ENCODE measurements around the gene MUC5B. TPM values are rescaled to one million over a fixed set of nuclear protein-coding genes. Genes with fewer than 3 reads are reported as not detected.

Gene MUC5B
- total and polyA plus RNA-seq, 11 donors: 0.01 TPM; not detected in 10

DNA sequence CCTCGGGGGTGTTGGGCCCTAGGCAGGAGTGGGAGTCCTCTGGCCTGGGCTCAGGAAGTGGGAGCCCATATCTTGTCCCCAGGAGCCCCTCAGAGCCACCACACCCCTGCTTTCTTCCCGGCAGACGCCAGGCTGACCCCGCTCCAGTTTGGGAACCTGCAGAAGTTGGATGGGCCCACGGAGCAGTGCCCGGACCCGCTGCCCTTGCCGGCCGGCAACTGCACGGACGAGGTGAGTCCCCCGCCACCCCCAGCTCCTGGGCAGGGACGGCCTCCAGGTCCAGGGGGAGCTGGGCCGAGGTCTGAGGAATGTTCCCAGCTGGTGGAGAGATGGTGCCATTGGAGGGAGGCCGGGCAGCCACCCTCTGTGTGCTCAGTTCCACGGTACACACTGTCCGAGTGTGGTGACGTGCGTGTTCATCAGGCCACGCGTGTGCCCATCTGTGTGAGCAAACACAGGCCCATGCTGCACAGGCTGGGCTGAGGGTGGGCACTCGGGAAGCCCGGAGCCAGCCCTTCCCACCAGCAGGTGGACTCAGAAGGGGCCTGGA is 4.8 kb downstream of the MUC5B start:
- WGBS, 4 donors: 73 to 90% (median 84%) methylated on average over 6 to 23 of the region's 23 CpGs
- Histone ChIP-seq H3K9me3 (no peaks in the 10 kb centered on the region), H3K4me3 (no peak overlapping the region), H3K27me3 (peaks cover 18 to 83% (median 28%) of the 10 kb centered on the region in 9 donors), H3K4me1 (no peaks in the 10 kb centered on the region), H3K27ac (no peak overlapping the region), H3K36me3 (no peaks in the 10 kb centered on the region)
- TF ChIP-seq, protein P1, sequence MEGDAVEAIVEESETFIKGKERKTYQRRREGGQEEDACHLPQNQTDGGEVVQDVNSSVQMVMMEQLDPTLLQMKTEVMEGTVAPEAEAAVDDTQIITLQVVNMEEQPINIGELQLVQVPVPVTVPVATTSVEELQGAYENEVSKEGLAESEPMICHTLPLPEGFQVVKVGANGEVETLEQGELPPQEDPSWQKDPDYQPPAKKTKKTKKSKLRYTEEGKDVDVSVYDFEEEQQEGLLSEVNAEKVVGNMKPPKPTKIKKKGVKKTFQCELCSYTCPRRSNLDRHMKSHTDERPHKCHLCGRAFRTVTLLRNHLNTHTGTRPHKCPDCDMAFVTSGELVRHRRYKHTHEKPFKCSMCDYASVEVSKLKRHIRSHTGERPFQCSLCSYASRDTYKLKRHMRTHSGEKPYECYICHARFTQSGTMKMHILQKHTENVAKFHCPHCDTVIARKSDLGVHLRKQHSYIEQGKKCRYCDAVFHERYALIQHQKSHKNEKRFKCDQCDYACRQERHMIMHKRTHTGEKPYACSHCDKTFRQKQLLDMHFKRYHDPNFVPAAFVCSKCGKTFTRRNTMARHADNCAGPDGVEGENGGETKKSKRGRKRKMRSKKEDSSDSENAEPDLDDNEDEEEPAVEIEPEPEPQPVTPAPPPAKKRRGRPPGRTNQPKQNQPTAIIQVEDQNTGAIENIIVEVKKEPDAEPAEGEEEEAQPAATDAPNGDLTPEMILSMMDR (IDR thresholded peaks at IDR 0.05): no peak
- TF ChIP-seq POLR2A (IDR thresholded peaks at IDR 0.05): no peak
- peak in 3 of 5 donors; percentile 6 to 47 (median 10) for DNase-seq
- intact Hi-C loops (cut with DNase I): no loop called here
- ATAC-seq: no peak

DNA sequence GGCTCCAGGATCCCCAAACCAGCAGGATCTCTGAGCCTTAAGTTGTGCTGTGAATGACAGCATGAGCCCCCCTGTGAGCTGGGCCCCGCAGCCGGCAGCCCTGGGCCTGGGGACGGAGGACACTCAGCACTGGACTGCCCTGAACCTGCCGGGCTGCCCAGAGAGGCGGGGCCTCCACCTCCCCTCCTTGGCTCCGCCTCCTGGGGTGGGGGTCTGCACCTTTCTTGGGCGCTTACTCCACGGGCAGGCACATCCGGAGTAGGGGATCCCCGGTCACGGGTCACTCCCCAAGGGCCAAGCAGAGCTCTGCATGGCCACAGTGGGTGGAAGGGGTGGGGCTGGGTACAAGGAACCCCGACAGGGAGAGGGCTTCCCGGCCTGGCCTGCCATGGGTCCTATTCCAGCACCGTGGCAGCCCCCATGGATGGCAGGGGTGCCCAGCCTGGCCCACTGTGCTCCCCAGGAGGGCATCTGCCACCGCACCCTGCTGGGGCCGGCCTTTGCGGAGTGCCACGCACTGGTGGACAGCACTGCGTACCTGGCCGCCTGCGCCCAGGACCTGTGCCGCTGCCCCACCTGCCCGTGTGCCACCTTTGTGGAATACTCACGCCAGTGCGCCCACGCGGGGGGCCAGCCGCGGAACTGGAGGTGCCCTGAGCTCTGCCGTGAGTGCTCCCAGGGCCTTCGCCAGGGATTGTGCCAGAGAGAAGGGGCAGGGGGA is 5.4 kb downstream of the MUC5B start:
- Histone ChIP-seq H3K9me3 (no peaks in the 10 kb centered on the region), H3K4me1 (no peaks in the 10 kb centered on the region), H3K4me3 (no peak overlapping the region), H3K27ac (no peak overlapping the region), H3K36me3 (no peaks in the 10 kb centered on the region), H3K27me3 (peaks cover 12 to 77% (median 23%) of the 10 kb centered on the region in 9 donors)
- ATAC-seq: no peak
- intact Hi-C loops (cut with DNase I): no loop called here
- WGBS, 4 donors: 61 to 82% (median 81%) methylated on average over 5 to 31 of the region's 31 CpGs
- peak in 3 of 5 donors; percentile 19 to 58 (median 20) for DNase-seq
- TF ChIP-seq, protein P1 (IDR thresholded peaks at IDR 0.05): no peak
- TF ChIP-seq POLR2A (IDR thresholded peaks at IDR 0.05): no peak

DNA sequence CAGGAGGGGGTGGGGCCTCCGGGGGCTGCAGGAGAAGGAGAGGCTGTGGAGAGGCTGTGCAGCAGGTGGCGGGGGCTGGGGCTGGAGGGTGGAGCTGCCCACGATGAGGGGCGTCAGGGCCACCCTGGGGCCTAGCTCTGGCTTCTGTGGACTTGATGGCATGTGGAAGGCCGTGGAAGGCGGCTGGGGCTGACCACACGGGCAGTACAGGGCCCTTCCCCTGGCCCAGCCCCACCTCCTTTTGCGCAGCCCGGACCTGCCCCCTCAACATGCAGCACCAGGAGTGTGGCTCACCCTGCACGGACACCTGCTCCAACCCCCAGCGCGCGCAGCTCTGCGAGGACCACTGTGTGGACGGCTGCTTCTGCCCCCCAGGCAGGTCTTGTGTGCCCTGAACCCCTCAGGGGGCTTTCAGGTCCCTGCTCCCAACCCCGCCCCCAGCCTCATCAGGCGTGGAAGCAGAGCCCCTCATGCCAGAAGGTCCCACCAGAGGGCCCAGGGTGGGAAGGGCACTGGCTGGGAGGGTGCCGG is 6.1 kb downstream of the MUC5B start:
- DNase-seq (peak in 3 of 5 donors; percentile 16 to 54 (median 21)), ATAC-seq (no peak)
- H3K36me3 ChIP-seq: no peaks in the 10 kb centered on the region
- H3K4me3 ChIP-seq: no peak overlapping the region
- H3K27me3 ChIP-seq: peaks cover 5 to 70% (median 18%) of the 10 kb centered on the region in 9 donors
- no peaks in the 10 kb centered on the region for H3K4me1 ChIP-seq
- no peak overlapping the region for H3K27ac ChIP-seq
- no peaks in the 10 kb centered on the region for H3K9me3 ChIP-seq
- TF ChIP-seq, protein P1 (IDR thresholded peaks at IDR 0.05): no peak
- TF ChIP-seq POLR2A (IDR thresholded peaks at IDR 0.05): no peak
- 53 to 75% (median 74%) methylated on average over 3 to 18 of the region's 18 CpGs for WGBS, 4 donors
- intact Hi-C loops (cut with DNase I): no loop called here

DNA sequence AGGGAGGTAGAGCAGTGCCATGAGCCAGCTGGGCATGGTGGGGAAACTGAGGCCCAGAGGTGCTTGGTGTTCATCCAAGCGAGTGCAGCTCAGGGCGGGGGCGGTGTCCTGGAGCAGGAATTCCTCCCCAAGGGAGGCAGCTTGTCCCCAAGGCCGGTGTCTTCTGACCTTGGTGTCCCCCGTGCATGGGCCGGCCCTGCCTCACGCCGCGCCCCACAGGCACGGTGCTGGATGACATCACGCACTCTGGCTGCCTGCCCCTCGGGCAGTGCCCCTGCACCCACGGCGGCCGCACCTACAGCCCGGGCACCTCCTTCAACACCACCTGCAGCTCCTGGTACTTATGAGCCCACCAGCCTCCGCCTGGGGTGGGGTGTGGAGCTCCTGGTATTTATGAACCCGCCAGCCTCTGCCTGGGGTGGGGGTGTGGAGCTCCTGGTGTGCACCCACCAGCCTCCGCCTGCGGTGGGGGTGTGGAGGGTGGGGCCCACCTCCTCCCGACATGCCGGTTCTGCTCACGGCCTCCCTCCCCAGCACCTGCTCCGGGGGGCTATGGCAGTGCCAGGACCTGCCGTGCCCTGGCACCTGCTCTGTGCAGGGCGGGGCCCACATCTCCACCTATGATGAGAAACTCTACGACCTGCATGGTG is 6.7 kb downstream of the MUC5B start:
- Histone ChIP-seq H3K9me3 (no peaks in the 10 kb centered on the region), H3K4me1 (no peaks in the 10 kb centered on the region), H3K36me3 (no peaks in the 10 kb centered on the region), H3K4me3 (no peak overlapping the region), H3K27me3 (peaks cover 5 to 66% (median 15%) of the 10 kb centered on the region in 9 donors), H3K27ac (no peak overlapping the region)
- ATAC-seq (no peak), DNase-seq (peak in 3 of 5 donors; percentile 16 to 52 (median 20))
- TF ChIP-seq POLR2A (IDR thresholded peaks at IDR 0.05): no peak
- TF ChIP-seq, protein P1 (IDR thresholded peaks at IDR 0.05): no peak
- WGBS, 4 donors: 79 to 84% (median 83%) methylated on average over 15 to 27 of the region's 27 CpGs
- intact Hi-C loops (cut with DNase I): no loop called here

Measured in heart left ventricle (tissue), 16 donors.